GM19452 (cell line): ENCODE measurements around the gene SLC12A7.
"Not testable (repeated sequence)": the region's sequence is repeated elsewhere in the genome, so short reads cannot be mapped to it uniquely, and the experiment has no call there.

Source experiments
- ATAC-seq: cut with Tn5 transposase; IDR thresholded peaks from one replicate; pipeline ENCODE4 v1.9.1; 2021; ENCODE audit not compliant: unreplicated experiment

SLC12A7 gene

DNA sequence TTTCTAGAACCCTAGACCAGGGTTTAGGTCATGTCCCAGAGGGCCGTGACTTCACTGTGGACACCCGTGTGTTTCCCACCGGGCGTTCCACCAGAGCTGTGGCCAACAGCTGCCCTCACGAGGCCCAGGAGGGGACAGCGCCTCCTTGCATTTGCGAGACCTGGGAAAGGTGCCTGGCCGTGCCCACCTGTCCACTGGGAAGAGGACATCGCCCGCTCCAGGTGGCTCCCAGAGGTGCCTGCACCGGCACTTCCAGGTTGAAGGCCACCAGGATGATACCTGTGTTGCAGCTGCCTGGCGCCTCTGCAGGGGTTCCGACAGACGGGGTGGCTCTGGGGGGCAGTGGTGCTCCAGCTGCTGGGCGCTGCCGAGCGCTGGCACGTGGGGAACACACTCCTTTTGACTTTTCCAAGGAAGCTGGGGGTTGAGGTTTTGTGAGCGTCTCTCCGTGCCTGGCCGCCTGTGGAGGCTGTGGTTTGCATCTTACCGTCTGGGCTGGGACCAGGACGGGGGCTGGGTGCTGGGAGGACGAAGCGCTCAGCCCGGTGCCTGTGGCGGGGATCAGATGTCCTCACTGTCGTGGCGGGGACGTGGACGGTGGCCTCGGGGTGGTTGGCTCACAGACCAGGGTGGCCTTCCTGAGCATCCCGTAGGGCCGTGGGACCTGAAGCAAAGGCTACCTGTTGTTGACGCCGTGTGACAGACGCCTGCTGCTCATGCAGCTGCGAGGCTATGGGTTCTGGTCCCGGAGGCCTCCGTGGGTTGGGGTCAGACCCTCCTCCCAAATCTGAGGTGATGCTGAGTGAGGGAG, 84.0 kb downstream of the SLC12A7 start:
- no peak for ATAC-seq

DNA sequence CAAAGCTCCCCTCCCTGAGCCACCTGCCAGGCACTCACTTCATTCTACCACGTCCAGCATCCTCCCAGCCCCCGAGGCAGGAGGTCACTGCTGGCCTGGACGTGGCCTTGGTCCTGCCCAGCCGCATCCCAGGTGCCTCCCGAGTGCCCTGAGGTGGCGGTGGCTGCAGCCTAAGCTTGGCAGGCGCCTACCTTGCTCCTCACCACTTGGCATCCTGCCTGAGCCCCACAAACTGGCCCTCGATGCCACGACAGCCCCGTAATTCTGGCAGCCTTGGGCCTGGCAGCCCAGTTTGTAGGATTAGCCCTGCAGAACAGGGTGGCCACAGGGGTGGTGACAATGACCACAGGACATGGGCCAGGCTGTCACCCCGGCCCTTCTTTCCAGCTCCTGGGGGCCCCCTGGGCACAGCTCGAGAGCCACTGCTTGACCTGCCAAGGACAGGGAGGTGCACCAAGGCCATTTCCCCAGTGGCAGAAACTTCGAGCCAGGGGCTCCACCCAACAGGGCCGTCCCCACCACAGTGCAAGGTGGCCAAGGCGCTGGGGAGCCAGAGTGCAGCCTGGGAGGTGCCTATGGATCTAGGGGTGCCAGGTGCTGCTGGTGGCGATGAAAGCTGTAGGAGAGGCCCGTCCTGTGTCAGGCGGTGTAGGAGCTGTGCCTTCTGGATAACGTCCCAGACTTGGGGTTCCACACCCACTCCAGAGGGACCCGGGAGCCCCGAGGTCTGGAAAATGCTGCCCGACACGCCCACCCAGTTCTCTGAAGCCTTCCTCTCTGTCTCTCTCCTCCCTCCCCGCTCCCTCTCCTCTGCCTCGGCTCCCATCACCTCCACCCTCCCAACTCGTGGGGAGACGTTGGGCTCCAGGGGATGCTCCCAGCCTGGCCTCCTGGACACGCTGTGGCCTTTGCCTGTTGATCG, 84.9 kb downstream of the SLC12A7 start:
- ATAC-seq, result no peak

DNA sequence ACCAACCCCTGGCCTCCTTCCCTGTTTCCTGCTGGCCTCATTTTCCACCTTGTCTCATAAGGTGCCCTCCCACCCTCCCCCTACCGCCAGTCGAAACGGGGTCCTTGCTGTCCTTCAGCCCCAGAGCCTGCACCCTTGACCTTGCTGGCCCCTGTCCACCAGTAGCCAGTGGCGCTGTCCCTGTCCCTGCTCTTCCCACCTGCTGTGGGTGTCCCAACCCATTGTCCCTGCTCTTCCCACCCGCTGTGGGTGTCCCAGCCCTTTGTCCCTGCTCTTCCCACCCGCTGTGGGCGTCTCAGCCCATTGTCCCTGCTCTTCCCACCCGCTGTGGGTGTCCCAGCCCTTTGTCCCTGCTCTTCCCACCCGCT, 89.9 kb downstream of the SLC12A7 start:
- not testable (repeated sequence) for ATAC-seq

DNA sequence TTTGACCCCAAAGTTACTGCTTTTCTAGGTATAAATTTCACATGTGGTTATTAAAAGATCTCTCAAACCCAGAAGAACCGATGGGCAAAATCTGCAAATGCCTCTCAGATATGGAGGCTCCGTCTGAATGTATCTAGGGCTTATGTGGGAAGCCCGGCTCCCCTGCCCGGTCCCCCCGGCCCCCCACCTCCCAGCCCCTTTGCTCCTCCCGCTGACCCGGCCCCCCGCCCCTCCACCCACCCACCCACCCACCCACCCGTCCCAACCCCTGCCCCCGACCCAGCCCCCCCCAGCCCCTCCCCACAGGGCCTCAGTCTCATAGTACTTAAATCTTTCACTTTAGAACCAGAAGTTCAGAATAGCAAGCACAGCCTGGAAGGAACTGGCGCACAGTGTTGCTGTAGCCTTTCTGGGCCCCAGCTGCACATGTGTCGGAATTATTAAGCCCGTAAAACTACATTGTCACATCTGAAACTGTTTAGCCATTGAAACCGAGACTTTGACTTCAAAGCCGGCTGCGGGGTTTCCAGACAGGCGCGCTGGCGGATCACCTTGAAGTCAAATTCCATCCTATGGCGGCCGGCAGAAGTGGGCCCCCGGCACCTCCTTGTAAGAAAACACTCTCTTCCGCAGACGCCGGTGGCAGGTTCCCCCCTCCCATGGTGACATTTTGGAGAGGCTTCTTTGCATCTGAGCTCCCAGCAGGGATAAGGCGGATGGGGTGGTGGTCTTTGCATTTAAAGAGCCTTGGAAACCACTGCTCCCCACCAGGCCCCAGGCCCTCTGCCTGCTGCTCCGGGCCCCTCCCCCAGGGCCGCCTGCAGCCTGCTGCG, 90.5 kb downstream of the SLC12A7 start:
- ATAC-seq, result no peak

DNA sequence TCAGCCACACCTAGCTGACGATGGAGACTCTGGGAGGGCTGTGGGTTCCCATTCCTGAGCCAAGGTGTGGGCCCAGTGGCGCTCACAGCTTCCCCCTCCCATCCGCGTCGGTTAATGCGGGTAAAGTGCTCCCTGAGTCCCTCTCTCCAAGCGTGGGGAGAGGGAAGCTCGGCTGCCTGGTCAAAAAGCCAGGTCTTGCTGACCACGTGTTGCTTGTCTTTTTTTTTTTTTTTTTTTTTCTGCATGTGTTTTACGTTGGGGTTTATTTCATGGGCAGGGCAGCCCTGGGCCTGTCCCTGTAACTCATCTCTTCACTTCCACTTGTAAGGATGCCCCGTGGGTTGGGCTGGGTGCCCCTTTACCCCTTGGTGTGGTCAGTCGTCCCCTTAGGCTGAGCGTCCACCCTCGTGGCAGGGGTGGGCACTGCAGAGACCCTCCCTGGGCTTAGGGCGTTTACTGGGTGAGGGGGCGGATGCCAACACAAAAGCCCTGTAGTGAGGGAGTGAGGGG, 91.4 kb downstream of the SLC12A7 start:
- no peak for ATAC-seq

DNA sequence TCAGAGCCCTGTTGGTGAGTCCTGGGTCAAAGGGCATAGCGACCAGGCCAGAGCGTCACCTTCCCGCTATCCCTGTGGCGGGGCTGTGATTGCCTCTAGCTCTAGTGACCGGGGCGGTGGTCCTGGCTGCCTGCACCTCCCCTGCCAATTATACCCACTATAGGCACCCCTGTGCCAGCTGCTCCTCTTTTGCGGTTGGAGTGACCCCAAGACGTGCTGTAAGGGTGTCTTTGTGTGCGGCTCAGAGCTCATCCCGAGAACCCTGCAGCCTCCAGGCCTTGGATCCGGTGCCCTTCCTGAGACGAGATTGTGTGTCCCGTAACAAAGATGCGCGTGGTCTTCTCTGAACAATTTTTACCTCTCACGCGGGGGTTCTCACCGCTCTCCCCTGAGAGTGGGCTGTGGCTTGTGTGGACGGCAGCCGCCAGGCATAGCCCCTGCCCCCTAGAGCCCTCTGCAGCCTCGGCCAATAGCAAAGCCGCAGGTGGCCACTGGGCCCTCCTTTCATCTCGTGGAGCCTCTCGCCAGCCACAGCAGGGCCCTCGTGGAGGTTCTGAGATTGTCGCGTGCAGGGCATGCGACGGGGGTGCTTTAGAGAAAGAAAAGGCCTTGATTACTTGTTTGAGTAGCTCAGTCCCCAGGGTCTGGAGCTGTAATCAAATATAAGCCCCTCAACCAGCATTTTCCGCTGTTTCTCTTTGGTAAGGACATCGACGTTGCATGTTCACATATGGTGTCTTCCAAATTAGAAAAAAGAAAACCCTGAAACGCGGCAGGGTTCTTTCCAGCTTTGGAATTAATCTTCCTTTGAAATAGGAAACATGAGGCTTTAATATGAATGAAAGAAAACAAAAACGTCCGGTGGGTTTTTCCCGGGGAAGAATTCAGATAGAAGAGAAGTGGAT, 92.6 kb downstream of the SLC12A7 start:
- ATAC-seq, result no peak

DNA sequence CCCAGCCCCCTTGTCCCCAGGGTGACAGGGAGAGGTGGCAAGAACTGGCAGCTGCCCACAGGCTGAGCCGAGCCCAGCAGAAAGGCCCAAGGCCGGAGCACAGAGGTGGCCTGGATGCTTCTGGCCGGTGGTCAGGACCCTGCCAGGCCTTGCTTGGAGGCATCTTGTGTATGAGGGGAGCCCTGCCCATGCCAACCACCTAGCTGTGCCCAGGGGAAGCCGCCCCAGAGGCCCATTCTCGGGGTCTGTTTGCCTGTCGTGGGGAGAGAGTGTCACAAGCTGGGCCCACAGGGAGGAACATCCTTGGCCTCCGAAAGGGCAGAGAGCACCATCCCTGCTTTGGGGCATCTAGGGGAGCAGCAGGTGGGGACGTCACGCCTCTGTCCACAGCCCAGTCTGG, 93.3 kb downstream of the SLC12A7 start:
- no peak for ATAC-seq

DNA sequence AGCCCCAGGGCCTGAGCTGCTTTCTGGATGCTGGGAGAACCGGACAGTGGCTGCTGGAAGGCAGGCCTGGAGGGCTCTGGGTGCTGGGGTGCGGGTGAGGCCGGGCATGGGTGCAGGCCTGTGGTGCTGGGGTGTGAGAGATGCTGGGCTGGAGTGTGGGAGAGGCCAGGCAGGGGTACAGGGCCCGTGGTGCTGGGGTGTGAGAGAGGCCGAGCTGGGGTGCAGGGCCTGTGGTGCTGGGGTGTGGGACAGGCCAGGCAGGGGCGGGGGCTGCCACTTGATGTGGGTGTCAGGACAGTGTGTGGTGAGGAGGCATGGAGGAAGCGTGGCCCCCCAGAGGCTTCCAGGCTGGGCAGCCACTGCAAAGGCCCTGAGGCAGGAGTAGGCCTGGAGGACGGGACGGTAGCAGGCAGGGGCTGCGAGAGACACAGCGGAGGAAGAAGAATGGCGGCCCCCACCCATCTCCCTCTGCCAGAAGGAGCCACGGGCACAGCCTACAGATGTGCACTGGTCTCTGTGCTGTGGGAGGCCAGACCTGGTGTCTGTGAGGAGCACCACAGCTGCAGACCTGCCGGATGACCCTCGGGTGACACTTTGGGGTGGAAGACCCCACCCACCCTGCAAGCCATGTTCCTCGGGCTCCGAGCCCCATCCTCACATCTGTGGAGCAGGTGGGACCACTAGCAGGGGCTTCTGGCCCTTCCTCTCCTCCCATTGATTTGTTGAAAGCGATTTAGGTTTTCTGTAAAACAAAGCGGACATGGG, 94.0 kb downstream of the SLC12A7 start:
- no peak for ATAC-seq

DNA sequence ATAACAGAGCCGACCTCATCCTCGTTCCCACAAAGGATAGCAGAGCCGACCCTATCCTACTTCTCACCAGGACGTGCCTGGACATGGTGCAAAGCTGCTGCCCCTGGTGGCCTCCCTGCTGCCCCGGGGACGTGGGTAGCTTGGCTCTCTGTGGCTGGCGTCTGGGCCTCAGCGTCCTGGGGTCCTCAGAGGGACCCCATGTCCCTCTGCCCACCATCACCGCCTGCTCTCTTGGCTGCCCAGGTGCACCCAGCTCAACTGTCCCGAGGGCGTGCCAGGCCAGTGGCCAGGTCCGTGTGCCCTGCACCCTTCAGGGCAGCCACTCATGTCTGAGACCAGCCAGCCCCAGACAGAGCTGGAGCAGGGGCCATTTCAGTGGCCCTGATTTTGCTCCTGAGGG, 94.8 kb downstream of the SLC12A7 start:
- ATAC-seq, result no peak

DNA sequence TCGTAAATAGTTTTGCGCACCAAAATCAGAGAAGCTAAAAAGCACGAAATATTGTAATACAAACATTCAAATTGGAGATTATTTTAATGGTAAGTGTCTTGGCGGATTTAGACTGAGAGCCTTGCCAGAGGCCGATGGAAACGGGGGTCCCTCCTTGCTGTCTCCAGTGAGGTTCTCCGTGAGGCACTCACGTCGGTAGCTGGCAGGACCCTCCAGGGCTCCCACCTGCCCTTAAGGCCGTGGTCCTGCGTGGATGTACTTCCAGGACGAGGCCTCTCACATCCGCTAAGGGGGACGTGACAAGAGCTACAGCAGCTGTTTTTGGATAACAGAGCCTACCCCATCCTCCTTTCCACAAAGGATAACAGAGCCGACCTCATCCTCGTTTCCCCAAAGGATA, 95.4 kb downstream of the SLC12A7 start:
- no peak for ATAC-seq

DNA sequence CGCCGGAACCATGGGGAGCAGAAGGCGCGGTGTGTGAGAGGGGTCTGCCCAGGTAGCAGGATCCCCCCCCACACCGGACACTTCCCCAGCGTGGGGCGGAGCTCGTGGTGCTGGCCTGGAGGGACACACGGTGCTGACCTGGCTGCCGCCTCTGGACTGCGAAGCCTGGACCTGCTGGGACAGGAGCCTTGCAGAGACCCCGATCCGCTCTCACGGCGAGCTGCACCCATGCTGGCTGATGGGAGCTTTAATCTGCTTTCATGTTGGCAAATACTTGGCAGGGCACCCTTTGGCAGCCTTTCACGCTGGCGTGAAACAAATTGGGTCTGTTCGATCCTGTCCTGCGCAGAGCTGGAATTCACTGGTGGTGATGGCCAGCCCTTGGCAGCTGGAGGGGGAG, 95.8 kb downstream of the SLC12A7 start:
- ATAC-seq, result no peak

DNA sequence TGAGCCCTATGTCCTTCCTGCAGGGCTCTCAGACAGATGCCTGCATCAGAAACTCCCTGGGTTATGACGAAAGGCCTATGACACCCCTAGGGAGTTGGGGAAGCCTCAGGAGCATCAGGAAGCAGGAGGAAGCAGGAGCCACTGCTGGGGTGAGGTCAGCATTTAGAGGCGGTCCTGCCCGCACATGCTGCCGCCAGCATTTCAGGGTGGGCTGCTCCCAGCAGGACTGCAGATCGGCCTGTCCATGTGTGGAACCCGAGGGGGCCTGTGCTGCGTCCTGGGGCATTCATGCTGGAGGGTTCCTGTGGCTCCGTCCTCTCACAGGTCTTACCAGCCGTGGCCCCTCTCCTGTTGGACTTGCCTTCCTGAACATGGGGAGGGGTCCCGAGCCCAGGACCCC, 96.4 kb downstream of the SLC12A7 start:
- no peak for ATAC-seq

DNA sequence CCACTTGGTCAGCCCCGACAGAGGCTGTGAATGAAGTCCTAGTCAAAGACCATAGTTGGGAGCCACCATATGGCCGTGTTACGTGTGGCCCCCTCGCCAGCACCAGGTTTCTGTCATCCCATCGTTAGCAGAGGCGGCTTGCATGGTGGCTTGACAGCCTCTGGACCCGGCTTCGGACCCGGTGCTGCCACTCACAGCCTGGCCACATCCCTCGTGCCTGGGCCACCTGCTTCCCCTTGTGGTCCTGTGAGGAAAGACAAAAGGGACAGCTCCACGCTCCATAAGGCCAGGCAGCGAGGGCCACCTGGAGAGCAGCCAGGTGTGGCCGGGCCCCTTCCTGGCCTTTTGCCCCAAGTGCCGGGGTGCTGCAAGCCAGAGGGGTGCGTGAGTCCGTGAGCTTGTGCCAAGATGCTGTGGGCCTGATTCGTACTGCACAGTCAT, 97.1 kb downstream of the SLC12A7 start:
- no peak for ATAC-seq

DNA sequence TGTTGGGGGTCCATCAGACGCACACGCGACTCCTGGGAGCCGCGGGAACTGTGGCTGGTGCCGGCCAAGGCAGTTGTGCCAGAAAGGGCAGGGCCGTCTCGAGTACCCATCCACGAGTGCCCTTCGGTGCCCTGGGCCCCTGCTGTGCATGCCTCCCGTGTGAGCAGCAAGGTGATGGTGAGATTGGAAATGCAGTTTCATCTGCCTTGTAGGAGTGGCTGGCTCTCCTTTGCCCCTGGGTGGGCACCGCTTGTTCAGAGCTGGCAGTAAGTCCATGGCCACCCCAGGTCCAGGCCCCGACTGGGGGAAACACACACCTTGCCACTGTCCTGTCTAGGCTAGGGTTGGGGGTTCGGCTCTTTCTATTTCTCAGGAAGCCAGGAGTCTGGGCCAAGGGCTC, 97.5 kb downstream of the SLC12A7 start:
- ATAC-seq, result no peak

DNA sequence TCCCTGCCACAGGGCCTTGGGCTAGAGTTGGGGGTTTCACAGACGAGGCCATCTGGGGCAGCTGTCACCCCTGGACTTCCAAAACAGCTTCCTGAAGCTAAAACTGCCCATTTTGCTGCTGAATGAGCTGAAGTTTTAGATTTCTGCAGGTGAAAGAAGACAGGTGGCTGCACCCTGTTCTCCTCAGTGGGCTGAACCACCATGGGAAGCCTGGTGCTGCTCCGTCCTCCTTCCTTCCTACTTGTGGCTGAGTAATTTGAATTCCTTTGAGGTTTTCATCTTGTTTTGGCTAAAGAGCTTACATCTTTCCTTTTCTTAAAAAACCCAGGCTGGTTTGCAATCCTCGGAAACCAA, 97.9 kb downstream of the SLC12A7 start:
- no peak for ATAC-seq

DNA sequence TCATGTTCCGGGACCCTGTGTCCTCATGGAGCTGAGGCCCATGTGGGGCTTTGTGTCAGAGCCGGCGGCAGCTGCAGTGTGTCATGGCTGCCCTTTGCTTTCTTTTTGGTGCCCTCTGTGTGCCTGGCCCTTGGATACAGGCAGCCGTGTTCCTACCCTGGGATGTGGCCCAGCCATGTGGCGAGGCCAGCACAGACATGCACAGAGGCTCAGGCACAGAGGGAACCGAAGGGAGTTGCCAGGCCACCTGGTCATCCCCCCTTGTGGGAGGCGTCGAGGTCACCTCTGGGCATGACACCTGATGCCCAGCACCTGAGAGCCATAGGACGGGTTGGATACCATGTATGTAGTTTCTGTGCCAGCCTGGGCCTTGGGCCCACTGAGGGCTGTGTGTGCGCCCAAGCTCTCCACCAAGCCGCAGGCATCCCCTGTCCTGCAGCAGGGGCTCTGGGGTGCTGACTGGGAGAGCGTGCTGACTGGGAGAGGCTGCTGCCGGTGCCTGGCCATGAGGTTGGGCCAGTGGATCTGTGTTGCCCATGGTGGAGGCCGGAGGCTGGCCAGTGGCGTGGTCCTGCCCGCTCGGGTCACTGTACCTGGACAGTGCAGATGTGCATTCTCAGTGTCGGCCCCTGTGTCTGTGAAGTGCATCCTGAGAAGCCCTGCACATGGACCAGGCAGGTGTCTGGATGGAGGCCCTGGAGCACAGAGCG, 98.5 kb downstream of the SLC12A7 start:
- no peak for ATAC-seq

DNA sequence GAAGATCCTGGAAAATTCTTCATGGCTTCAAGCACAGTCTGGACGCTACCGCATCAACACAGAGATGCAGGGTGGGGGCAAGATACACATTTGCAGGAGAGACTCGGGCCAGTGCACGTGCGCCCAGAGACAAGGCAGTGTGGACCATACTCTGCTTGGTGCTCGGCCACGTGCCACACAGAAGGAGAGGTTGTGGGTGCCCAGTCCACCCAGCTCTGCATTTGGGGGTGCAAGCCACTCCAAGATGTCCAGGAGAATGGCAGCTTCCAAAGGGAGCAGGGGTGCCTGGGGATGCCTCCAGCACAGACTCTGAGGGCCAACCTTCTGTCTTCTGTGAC, 99.0 kb downstream of the SLC12A7 start:
- no peak for ATAC-seq

DNA sequence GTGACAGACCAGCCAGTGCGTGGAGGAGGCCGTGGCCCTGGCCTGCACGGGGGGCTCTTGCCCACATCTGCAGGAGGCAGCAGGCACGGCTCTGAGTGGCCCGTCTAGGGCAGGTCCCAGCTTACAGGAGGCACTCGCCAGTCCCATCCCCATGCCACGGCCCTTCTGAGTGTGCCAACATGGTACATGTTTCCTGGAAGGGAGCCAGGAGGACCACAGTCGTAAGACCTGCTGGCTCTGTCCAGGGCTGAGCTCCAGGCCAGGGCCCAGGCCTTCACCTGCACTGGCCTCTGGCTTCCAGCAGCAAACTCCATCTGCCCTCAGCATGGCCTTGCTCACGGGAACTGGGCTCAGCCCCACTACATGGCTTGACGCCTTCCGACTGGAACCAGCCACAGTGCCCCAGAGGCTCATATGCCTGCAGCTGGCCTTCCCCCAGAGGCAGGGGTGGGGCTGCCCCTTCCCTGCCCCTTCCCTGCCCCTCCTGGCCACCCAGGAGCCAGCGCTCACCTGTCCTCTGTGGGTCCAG, 99.5 kb downstream of the SLC12A7 start:
- ATAC-seq, result no peak
